GM21528 (cell line): ENCODE measurements around the gene SPDYE2B.
"Not testable (repeated sequence)": the region's sequence is repeated elsewhere in the genome, so short reads cannot be mapped to it uniquely, and the experiment has no call there.

Experiments used
- ATAC-seq: cut with Tn5 transposase; IDR thresholded peaks from one replicate; pipeline ENCODE4 v1.9.1; 2021; ENCODE audit warnings: mild to moderate bottlenecking, moderate library complexity; ENCODE audit not compliant: unreplicated experiment, low FRiP score

Gene SPDYE2B

DNA sequence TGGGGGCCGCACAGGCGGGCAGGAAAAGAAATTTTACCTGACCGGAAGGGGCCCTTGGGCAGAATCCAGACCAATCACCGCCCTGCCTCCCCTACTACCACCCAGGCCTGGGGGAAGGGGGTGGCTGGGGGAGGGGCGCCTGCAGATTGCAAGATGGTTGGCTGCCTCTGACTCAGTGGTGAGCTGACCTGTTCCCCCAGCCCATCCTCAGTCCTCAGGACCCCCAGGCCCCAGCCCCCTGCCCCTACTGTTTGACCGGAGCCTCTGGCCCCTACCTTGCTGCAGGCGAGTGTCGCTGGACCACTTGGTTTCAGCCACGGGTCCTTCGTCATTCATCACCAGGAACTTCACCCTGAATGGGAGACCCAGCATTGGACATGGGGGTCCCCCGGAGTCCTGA, 11.3 kb upstream of the SPDYE2B start:
- peak; percentile 11 for ATAC-seq

DNA sequence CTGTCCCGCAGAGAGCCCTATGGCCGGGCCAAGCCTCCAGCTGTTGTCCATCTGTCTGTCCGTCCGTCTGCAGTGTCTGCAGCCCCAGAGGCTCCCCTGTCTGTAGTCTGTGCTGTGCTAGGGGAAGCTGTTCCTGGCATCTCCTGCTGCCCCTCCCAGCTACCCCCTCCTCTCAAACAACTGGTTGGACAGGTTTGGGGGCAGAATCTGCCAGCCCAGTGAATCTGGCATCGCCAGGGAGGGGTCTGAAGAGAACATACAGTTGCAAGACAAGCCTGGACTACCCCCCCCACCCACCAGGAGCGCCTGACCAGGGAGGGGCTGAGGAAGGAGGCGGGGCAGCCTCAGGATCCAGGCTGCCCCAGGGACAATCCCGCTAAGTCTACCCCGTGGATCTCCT, 7.4 kb upstream of the SPDYE2B start, which contains the start of gene UPK3BL1:
UPK3BL1 (minus strand) TSS at position 101 of the 400 bp plus-strand sequence; CDS start at position 51, 50 bp downstream.
- not testable (repeated sequence) for ATAC-seq

- not testable (repeated sequence) for ATAC-seq
These were observed 6.7 kb upstream of the SPDYE2B start for GRCh38 chr7:102643404-102643803.

DNA sequence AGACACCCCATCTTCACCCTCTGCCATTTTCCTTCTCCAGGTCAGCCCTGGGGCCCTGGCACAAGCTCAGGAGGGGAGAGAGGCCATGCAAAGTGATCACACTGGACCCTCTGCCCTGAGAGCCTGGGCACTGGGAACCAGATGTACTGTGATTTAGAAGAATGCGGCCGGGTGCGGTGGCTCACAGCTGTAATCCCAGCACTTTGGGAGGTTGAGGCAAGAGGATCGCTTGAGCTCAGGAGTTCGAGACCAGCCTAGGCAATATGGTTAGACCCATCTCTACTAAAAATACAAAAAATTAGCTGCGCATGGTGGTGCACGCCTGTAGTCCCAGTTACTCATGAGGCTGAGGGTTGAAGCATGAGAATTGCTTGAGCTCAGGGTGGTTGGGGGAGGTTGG, 2.3 kb upstream of the SPDYE2B start:
- ATAC-seq, result not testable (repeated sequence)

DNA sequence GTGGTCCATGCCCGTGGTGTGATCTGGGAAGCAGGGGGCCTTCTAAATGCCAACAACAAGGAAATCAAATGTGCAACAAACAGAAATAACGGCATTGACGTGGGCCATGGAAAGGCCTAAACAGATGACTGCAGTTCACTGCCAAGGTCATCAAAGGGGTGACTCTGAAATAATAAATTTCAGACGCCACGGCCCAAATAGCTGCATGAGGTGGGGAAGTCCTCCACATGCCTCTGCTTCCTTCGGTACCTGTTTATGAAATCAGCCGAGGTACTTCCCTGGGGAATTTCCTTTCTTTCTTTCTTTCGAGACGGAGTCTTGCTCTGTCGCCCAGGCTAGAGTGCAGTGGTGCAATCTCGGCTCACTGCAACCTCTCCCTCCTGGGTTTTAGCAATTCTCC, 14.6 kb downstream of the SPDYE2B start:
- not testable (repeated sequence) for ATAC-seq

- not testable (repeated sequence) for ATAC-seq
These were observed 16.7 kb downstream of the SPDYE2B start for GRCh38 chr7:102666850-102667249.

GRCh38 chr7:102667523-102667922, 17.4 kb downstream of the SPDYE2B start:
- not testable (repeated sequence) for ATAC-seq

DNA sequence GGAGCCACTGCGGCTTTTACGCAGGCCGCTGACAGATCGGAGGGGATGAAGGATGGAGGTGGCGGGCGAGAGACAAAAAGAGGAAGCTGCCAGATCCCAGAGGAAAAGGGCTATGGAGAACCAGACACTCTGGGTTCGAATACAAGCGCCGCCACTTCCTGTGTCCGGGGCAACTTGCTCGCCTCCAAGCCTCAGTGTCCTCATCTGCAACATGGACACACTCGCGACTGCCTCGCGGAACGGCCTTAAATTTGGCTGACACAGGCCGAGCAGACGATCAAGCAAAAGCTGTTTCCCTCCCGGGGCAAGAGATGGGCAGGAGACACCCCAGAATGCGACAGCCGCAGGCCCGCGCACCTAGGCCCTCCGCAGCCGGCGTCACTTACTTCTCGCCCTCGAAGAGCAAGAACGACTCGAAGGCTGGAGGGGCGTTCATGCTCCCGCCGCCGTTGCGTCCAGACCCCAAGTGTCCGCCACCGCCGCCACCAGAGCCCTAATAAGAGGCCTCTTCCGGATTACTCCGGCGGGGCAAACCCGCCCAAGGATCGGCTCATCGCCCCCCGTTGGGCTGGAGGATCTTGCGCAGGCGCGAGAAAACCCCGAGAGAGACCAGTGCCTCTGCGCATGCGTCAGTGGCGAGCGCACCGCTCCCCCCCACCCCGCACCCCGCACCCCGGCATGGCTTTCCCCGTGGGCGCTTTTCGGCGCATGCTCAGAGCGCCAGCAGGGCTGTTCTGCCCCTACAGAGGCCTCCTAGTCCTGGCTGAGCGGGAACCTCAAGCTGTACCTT, 21.2 kb downstream of the SPDYE2B start, which contains the start of gene POLR2J2:
POLR2J2 (minus strand) TSS at position 498 of the 790 bp plus-strand sequence; CDS start at position 436, 62 bp downstream.
- ATAC-seq, result peak; percentile 49

DNA sequence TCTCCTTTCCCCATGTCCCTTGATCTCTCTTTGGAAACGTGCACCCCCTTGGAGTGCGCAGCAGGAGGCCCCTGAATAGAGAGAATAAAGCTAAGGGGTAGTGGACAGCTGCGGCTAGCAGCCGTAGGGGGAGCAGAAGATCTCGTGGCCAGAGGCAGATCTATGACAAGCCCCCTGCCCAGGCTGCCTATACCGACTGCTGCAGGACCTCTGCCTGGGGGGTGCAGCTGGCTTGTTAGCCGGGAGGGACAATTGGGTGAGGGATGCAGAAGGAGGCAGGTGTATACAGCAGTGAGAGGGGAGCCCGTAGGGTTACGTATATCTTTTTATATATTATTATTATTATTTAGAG, 21.8 kb downstream of the SPDYE2B start:
- peak; percentile 34 for ATAC-seq

DNA sequence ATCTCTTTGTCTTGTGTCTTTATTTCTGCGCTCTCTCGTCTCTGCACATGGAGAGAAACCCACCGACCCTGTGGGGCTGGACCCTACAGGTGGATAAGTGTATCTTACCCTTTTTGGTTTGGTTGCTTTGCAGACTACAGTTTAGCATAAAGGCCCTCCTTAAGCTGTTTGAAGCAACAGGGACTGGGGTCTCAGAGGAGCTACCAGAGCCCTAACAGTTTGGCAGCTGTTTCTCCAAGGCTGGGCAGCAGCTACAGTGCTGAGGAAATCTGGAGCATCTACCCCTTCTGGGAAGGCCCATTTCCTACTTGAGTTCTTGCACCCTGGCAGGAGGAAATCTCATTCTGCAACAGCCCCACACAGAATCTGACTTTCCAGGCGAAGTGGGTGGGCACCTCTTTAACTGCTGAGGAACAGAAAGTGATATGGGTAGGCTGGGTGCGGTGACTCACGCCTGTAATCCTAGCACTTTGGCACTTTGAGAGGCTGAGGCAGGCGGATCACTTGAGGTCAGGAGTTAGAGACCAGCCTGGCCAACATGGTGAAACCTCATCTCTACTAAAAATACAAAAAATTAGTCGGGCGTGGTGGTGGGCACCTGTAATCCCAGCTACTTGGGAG, 23.4 kb downstream of the SPDYE2B start:
- not testable (repeated sequence) for ATAC-seq

GRCh38 chr7:102675545-102675944, 25.4 kb downstream of the SPDYE2B start:
- ATAC-seq, result not testable (repeated sequence)

GRCh38 chr7:102680780-102681179, 30.7 kb downstream of the SPDYE2B start:
- not testable (repeated sequence) for ATAC-seq

GRCh38 chr7:102682560-102682959, 32.4 kb downstream of the SPDYE2B start:
- not testable (repeated sequence) for ATAC-seq

DNA sequence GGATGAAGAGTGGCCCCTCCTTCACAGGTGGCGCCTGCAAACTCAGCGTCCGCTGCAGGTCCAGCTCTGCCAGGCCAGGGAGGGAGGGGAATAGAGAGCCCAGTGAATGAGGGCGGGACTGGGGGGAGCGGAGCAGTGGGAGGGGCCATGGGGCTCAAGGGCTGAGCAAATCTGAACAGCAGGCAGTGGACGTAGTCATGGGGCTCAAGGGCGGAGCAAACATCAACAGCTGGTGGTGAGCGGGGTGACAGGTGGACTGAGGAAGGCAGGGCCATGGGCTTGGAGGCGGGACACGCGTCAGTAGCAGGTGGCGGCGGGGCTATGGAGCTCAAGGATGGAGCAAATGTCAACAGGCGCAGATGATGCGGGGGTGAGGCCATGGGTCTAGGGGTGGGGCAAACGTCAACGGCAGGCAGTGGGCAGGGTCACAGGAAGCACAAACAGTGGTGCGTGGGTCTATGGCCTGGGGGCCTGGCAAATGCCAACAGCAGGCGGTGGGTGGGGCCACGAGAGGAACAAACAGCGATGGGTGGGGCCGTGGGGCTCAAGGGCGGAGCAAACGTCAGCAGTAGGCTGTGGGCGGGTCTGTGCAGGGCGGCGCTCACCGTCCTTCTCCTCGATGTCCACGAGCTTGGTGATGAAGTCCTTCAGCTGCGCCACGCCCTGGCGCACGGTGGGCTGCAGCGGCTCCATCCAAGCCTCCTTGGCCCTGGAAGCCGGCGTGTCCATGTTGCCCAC, 38.3 kb downstream of the SPDYE2B start:
- ATAC-seq, result peak; percentile 59

- ATAC-seq, result peak; percentile 49
These were observed 39.5 kb downstream of the SPDYE2B start for GRCh38 chr7:102689436-102690282.

DNA sequence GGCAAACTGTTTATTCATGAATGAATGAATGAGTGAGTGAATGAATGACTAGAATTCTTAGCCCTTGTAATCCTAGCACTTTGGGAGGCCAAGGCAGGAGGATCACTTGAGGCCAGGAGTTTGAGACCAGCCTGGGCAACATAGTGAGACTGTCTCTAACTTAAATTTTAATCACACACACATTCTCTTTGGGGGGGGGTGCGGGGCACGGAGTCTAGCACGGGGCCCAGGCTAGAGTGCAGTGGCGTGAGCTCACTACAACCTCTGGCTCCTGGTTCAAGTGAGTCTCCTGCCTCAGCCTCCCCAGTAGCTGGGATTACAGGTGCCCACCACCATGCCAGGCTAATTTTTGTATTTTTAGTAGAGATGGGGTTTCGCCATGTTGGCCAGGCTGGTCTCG, 40.5 kb downstream of the SPDYE2B start:
- ATAC-seq, result not testable (repeated sequence)

GRCh38 chr7:102694008-102694407, 43.9 kb downstream of the SPDYE2B start:
- ATAC-seq, result not testable (repeated sequence)

DNA sequence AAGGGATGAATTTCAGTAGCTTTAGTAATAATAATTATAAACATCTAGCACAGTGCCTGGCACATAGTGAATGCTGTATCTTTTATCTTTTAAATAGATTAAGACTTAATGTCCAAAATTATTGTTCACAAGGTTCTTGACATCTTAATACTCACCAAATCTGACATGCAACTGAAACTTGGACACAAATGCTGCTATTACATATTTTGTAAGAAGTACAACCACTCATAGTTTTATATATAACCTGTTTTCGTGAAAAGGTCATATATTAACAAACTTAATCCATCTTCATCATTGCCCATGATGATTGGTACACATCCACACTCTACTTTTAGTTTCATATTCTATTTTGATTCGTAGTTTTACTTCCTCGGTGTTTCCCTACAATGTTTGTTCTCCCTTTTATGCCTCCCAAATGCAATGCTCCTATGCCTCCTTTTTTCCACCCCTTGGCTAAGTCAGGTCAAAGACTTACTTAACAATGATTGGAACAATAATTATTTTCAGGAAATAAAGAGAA, 45.0 kb downstream of the SPDYE2B start:
- peak; percentile 58 for ATAC-seq

- not testable (repeated sequence) for ATAC-seq
These were observed 45.9 kb downstream of the SPDYE2B start for GRCh38 chr7:102696009-102696408.
